A673 (cell line): ENCODE measurements around the gene TTC28.

ENCODE experiments used
- EZH2 ChIP-seq: fragments of 200-600 bp; sonication (generic); IDR thresholded peaks from 2 replicates; pipeline ENCODE4 v1.6.1; 2017; ENCODE audit warnings: borderline replicate concordance, low read depth, mild to moderate bottlenecking, mixed read lengths, antibody characterized with exemption, low read length; ENCODE audit not compliant: poor library complexity, severe bottlenecking
- TF ChIP-seq, protein P1 (sequence below): fragments of 300-800, 200-600 bp; sonication (generic); conservative IDR thresholded peaks from 2 replicates; pipeline ENCODE4 v1.5.1; 2017; ENCODE audit warnings: low read depth, mild to moderate bottlenecking, antibody characterized with exemption, low read length, moderate library complexity, mixed read lengths

DNA sequence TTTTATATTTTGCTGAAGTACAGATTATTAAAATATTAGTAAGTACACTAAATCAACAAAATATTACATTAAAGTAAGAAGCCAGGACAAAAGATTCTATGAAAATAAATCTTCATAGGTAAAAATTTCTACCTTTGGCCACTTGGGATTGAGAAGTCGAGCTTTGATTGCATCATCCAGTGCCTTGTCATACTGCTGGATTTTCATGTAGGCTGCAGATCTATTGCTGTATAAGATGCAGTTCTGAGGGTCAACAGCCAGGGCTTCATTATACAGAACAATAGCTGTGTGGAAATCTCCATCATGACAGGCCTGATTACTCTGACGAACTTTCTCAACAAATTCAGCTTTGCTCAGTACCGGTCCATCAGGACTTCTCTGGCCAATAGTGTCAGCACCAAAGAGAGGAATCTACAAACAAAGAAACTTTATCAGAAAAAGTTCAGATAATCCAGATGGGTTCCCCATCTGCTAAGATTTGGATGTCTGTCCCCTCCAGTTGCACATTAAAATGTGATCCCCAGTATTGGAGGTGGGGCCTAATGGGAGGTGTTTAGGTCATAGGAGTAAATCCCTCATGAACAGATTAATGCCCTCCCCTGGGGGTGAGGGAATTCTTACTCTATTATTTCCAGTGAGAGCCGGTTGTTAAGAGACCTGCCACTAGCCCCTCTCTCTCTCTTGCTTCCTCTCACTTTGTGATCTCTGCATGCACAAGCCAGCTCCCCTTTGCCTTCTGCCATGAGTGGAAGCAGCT is 50.0 kb downstream of the TTC28 start:
- TF ChIP-seq, protein P1, sequence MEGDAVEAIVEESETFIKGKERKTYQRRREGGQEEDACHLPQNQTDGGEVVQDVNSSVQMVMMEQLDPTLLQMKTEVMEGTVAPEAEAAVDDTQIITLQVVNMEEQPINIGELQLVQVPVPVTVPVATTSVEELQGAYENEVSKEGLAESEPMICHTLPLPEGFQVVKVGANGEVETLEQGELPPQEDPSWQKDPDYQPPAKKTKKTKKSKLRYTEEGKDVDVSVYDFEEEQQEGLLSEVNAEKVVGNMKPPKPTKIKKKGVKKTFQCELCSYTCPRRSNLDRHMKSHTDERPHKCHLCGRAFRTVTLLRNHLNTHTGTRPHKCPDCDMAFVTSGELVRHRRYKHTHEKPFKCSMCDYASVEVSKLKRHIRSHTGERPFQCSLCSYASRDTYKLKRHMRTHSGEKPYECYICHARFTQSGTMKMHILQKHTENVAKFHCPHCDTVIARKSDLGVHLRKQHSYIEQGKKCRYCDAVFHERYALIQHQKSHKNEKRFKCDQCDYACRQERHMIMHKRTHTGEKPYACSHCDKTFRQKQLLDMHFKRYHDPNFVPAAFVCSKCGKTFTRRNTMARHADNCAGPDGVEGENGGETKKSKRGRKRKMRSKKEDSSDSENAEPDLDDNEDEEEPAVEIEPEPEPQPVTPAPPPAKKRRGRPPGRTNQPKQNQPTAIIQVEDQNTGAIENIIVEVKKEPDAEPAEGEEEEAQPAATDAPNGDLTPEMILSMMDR: no peak
- TF ChIP-seq EZH2: no peak
